ENCODE results near the gene ATPAF1. TPM values are rescaled to one million over a fixed set of nuclear protein-coding genes. Genes with fewer than 3 reads are reported as not detected.

The ATPAF1 gene
- total and polyA plus RNA-seq, 10 of the 15 experiments (the other 5 are each of a cell fraction or from before 2014, with no cell fraction given), result 15.2 to 93.5 (median 48.4) TPM

DNA sequence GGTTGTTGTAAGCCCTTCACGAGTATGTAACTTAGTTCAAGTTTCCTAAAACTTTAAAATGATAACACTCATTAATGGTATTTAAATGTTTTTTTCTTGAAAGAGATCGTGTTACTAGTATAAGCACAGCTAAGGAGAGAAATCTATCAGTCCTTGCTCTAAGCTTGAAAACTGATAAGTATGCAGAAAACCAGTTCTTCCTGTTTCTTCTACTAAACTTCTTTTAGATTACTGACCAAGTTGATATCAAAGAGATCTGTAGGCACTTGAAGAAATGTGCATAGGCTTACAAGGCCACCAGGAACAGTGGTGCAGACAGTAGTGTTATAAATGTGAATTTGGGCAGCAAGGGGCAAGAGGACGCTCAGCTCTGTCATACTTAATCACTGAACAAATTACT, 46.8 kb upstream of the ATPAF1 start:
- TF ChIP-seq KAT2A (conservative IDR thresholded peaks at IDR 0.05; ENCODE audit: control insufficient read depth, low read depth, low read length), result no peak
- TF ChIP-seq JUND (IDR thresholded peaks at IDR 0.05; ENCODE audit: low read depth, low read length), result no peak
- TF ChIP-seq, protein P1, sequence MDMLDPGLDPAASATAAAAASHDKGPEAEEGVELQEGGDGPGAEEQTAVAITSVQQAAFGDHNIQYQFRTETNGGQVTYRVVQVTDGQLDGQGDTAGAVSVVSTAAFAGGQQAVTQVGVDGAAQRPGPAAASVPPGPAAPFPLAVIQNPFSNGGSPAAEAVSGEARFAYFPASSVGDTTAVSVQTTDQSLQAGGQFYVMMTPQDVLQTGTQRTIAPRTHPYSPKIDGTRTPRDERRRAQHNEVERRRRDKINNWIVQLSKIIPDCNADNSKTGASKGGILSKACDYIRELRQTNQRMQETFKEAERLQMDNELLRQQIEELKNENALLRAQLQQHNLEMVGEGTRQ (IDR thresholded peaks at IDR 0.05; ENCODE audit: borderline replicate concordance, low read depth, low read length), result no peak
- TF ChIP-seq STAT1 (conservative IDR thresholded peaks at IDR 0.05), result no peak
- TF ChIP-seq, protein P2, sequence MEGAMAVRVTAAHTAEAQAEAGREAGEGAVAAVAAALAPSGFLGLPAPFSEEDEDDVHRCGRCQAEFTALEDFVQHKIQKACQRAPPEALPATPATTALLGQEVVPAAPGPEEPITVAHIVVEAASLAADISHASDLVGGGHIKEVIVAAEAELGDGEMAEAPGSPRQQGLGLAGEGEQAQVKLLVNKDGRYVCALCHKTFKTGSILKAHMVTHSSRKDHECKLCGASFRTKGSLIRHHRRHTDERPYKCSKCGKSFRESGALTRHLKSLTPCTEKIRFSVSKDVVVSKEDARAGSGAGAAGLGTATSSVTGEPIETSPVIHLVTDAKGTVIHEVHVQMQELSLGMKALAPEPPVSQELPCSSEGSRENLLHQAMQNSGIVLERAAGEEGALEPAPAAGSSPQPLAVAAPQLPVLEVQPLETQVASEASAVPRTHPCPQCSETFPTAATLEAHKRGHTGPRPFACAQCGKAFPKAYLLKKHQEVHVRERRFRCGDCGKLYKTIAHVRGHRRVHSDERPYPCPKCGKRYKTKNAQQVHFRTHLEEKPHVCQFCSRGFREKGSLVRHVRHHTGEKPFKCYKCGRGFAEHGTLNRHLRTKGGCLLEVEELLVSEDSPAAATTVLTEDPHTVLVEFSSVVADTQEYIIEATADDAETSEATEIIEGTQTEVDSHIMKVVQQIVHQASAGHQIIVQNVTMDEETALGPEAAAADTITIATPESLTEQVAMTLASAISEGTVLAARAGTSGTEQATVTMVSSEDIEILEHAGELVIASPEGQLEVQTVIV (IDR thresholded peaks at IDR 0.05; ENCODE audit: borderline replicate concordance, partially characterized antibody), result no peak
- TF ChIP-seq RELB (IDR thresholded peaks at IDR 0.05; ENCODE audit: low read depth), result no peak
- no peak for TF ChIP-seq CHD1 (IDR thresholded peaks at IDR 0.05; ENCODE audit: low read depth, low read length)
- no peak for TF ChIP-seq ASH2L (IDR thresholded peaks at IDR 0.05; ENCODE audit: borderline replicate concordance, low read depth)
- TF ChIP-seq ZNF217 (IDR thresholded peaks at IDR 0.05), result no peak
- no peak for TF ChIP-seq GABPA (IDR thresholded peaks at IDR 0.05; ENCODE audit: low read depth)
- TF ChIP-seq REST (IDR thresholded peaks at IDR 0.05; ENCODE audit: low read depth, low read length), result no peak
- no peak for TF ChIP-seq TARDBP (IDR thresholded peaks at IDR 0.05; ENCODE audit: borderline replicate concordance)
- no peak for TF ChIP-seq SUPT20H (IDR thresholded peaks at IDR 0.05; ENCODE audit: borderline replicate concordance, control insufficient read depth, low read depth, low read length)
- FAIRE-seq (no peak), ATAC-seq (no peak), DNase-seq (ENCODE audit: low read depth, low spot score) (no peak)
- no peak overlapping the region for H2AFZ ChIP-seq (ENCODE audit: control insufficient read depth, low read depth, low read length)
- no peaks in the 10 kb centered on the region for H3K27me3 ChIP-seq (replicated peaks in 1 of 2; ENCODE audit: control insufficient read depth in 2 of 2, insufficient read depth in 2 of 2, low read length in 1 of 2)
- ChIA-PET SMC1A (ENCODE audit: uncharacterized antibody, unreplicated experiment) (no interaction called here), POLR2A (no interaction called here), RAD21 (ENCODE audit: unreplicated experiment) (no interaction called here), CTCF (interaction anchor here (1.0 kb wide), 1 partner anchor 10 kb away, joined by 3 read pairs; no protein-coding TSS in a partner anchor)
- intact Hi-C loops (cut with micrococcal nuclease; ENCODE audit: unreplicated experiment), result loop anchor here (5.0 kb wide), 1 partner anchor 98 kb away; the partner anchor contains the start of gene MOB3C
- H3K36me3 ChIP-seq (ENCODE audit: control insufficient read depth in 2 of 2, insufficient read depth in 2 of 2, low read length in 1 of 2), result peaks cover 4 to 12% of the 10 kb centered on the region in 2 experiments; a peak in 2 of 4 replicates
- in situ Hi-C loops (cut with MboI), result no loop called here
- no peaks in the 10 kb centered on the region for H3K9me3 ChIP-seq (replicated peaks; ENCODE audit: control insufficient read depth, insufficient read depth, low read length)
- no TSS peak for BruUV-seq (replicated peaks)
- H4K20me1 ChIP-seq (ENCODE audit: control insufficient read depth, insufficient read depth), result no peaks in the 10 kb centered on the region; the same call in 1 of the 2 replicates
- no peak overlapping the region for H3K27ac ChIP-seq (ENCODE audit: control insufficient read depth, insufficient read depth)
- H3K4me1 ChIP-seq (ENCODE audit: control insufficient read depth, insufficient read depth, low read length), result peaks cover 13% of the 10 kb centered on the region
- 81% methylated on average over 3 of the region's 3 CpGs for WGBS (ENCODE audit: insufficient coverage, insufficient replicate concordance, low lambda C conversion rate, missing lambda C conversion rate)
- no peak overlapping the region for H3K4me2 ChIP-seq (ENCODE audit: control insufficient read depth, insufficient read depth)
- H3K9ac ChIP-seq (ENCODE audit: control insufficient read depth, insufficient read depth, low read length), result no peak overlapping the region
- H3K79me2 ChIP-seq (ENCODE audit: control insufficient read depth, insufficient read depth, low read length), result peaks cover 27% of the 10 kb centered on the region
- no peak overlapping the region for H3K4me3 ChIP-seq
